Endothelial cell of umbilical vein (primary cell): ENCODE data around the gene CCDC190.

ENCODE experiments used
- EZH2 ChIP-seq: IDR thresholded peaks from 2 replicates; pipeline ENCODE4 v1.6.1; 2012; ENCODE audit warnings: borderline replicate concordance, low read depth, mild to moderate bottlenecking, moderate library complexity, low read length, inconsistent platforms; ENCODE audit not compliant: severe bottlenecking
- GATA2 ChIP-seq: IDR thresholded peaks from 2 replicates; pipeline ENCODE4 v1.7.0; 2011; ENCODE audit warnings: low read depth, mild to moderate bottlenecking, moderate library complexity, mixed read lengths, low read length; ENCODE audit not compliant: insufficient read length, insufficient read depth
- JUN ChIP-seq: IDR thresholded peaks from 2 replicates; pipeline ENCODE4 v1.6.1; 2011; ENCODE audit warnings: borderline replicate concordance, low read depth; ENCODE audit not compliant: insufficient read length, insufficient read depth
- POLR2A ChIP-seq: IDR thresholded peaks from 2 replicates; pipeline ENCODE4 v1.6.1; 2012; ENCODE audit warnings: low read depth, mild to moderate bottlenecking, control low read depth, low read length
- POLR2AphosphoS5 ChIP-seq: IDR thresholded peaks from 2 replicates; pipeline ENCODE4 v1.6.1; 2012; ENCODE audit warnings: low read depth, mild to moderate bottlenecking, control low read depth, low read length, moderate library complexity; ENCODE audit not compliant: insufficient read depth
- TF ChIP-seq, protein P1 (sequence below), 2 donors: IDR thresholded peaks; 1 replicate in 1 of 2; 2 replicates in 1 of 2; pipeline ENCODE4 v1.5.1; 2011; ENCODE audit warnings: low read length in 2 of 2, mild to moderate bottlenecking in 2 of 2, moderate library complexity in 2 of 2, control low read depth in 1 of 2, inconsistent platforms in 1 of 2, low read depth in 1 of 2; ENCODE audit not compliant: insufficient read depth in 1 of 2; ENCODE audit errors: extremely low read depth in 1 of 2
- TF ChIP-seq, protein P2 (sequence below): IDR thresholded peaks from 2 replicates; pipeline ENCODE4 v1.6.1; 2011; ENCODE audit not compliant: insufficient read depth, insufficient read length

DNA sequence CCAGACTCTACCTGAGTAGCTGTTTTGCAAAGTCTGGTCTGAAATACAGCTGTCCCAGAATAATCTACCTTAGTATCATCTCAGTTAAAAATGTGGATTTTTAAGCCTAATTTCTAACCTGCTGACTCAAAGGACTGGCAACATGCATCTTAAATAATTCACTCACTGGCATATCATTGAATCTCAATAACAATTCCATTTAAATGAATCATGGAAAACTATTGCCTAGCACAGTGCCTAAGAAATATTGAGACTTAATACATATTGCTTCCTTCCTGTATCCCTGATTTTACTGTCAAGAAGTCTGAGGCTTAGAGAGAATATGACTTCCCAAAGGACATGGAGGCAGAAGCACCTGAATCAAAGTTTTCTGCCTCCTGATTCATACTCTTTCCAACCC, 3.1 kb downstream of the CCDC190 start:
- TF ChIP-seq POLR2AphosphoS5 (peak; percentile 24), GATA2 (peak; percentile 90), EZH2 (no peak), POLR2A (peak; percentile 33), JUN (peak; percentile 79)
- TF ChIP-seq, protein P1, sequence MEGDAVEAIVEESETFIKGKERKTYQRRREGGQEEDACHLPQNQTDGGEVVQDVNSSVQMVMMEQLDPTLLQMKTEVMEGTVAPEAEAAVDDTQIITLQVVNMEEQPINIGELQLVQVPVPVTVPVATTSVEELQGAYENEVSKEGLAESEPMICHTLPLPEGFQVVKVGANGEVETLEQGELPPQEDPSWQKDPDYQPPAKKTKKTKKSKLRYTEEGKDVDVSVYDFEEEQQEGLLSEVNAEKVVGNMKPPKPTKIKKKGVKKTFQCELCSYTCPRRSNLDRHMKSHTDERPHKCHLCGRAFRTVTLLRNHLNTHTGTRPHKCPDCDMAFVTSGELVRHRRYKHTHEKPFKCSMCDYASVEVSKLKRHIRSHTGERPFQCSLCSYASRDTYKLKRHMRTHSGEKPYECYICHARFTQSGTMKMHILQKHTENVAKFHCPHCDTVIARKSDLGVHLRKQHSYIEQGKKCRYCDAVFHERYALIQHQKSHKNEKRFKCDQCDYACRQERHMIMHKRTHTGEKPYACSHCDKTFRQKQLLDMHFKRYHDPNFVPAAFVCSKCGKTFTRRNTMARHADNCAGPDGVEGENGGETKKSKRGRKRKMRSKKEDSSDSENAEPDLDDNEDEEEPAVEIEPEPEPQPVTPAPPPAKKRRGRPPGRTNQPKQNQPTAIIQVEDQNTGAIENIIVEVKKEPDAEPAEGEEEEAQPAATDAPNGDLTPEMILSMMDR (IDR thresholded peaks at IDR 0.05; ENCODE audit: extremely low read depth in 1 of 2, insufficient read depth in 1 of 2, low read depth in 1 of 2, low read length in 2 of 2), result no peak
- TF ChIP-seq, protein P2, sequence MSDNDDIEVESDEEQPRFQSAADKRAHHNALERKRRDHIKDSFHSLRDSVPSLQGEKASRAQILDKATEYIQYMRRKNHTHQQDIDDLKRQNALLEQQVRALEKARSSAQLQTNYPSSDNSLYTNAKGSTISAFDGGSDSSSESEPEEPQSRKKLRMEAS, result no peak
